KMS-11 (cell line): ENCODE measurements around the gene TTC4.

Source experiments
- H2AFZ ChIP-seq: fragments of 200-600 bp; sonication (generic); 2 replicates; pipeline ENCODE4 v1.6.1; 2016; ENCODE audit warnings: antibody characterized with exemption, mixed run types, low read depth
- H3K27ac ChIP-seq: fragments of 200-600 bp; sonication (generic); 2 replicates; pipeline ENCODE4 v1.6.1; 2016; ENCODE audit warnings: mild to moderate bottlenecking, mixed run types
- H3K27me3 ChIP-seq: fragments of 200-600 bp; sonication (generic); 2 replicates; pipeline ENCODE4 v1.6.1; 2017; ENCODE audit warnings: mild to moderate bottlenecking, low read depth, mixed run types, moderate library complexity; ENCODE audit not compliant: insufficient read depth
- H3K36me3 ChIP-seq: fragments of 200-600 bp; sonication (generic); 2 replicates; pipeline ENCODE4 v1.6.1; 2017; ENCODE audit warnings: mild to moderate bottlenecking, mixed run types; ENCODE audit not compliant: insufficient read depth
- H3K4me1 ChIP-seq: fragments of 200-600 bp; sonication (generic); 2 replicates; pipeline ENCODE4 v1.6.1; 2016; ENCODE audit warnings: mild to moderate bottlenecking, low read depth, mixed run types; ENCODE audit not compliant: poor library complexity, severe bottlenecking
- H3K4me2 ChIP-seq: fragments of 200-600 bp; sonication (generic); 2 replicates; pipeline ENCODE4 v1.7.0; 2016; ENCODE audit warnings: mild to moderate bottlenecking, mixed run types
- H3K4me3 ChIP-seq: fragments of 200-600 bp; sonication (generic); IDR thresholded peaks from 2 replicates; pipeline ENCODE4 v1.6.1; 2017; ENCODE audit warnings: low read depth, low read length, mixed read lengths; ENCODE audit not compliant: insufficient read depth
- H3K79me2 ChIP-seq: fragments of 200-600 bp; sonication (generic); 2 replicates; pipeline ENCODE4 v1.6.1; 2016; ENCODE audit warnings: low read depth, mixed run types; ENCODE audit not compliant: insufficient read depth
- H3K9ac ChIP-seq: fragments of 200-600 bp; sonication (generic); 2 replicates; pipeline ENCODE4 v1.6.1; 2016; ENCODE audit warnings: mild to moderate bottlenecking, mixed run types
- H4K20me1 ChIP-seq: fragments of 200-600 bp; sonication (generic); 2 replicates; pipeline ENCODE4 v1.6.1; 2016; ENCODE audit warnings: mild to moderate bottlenecking, mixed run types; ENCODE audit not compliant: insufficient read depth
- TF ChIP-seq, protein P1 (sequence below): fragments of 200-600 bp; sonication (generic); conservative IDR thresholded peaks from 2 replicates; pipeline ENCODE4 v1.6.1; 2017; ENCODE audit warnings: low read depth, mild to moderate bottlenecking, antibody characterized with exemption, low read length, moderate library complexity, mixed read lengths

The TTC4 gene

DNA sequence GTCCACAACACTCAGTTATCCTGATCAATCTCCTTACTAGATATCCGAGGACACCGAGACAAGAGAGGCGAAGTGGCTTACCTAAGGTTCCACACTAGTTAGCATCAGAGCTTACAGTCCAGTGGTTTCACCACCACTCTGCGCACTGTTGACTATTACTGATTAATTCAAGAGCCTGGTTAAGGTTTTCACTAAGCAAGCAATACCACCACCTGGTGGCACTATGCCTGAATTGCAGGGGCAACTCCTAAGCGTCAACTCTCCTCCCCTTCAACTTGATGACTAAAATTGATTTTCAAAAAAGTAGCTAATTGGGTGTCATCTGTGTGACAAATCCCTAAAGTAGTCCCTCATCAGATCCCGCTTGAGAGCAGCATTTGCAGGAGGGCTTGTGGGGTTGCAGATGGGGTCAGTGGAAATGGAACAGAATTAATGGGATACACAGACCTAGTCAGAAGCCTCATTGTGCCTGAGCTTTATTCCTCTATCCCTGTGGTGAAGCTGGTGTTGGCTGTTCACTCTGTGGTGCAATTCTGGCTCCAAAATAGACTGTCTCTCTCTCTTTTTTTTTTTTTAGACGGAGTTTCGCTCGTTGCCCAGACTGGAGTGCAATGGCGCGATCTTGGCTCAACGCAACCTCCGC lies 76.3 kb downstream of the TTC4 start:
- Histone ChIP-seq H3K4me3 (no peak overlapping the region), H3K4me1 (no peaks in the 10 kb centered on the region), H3K27me3 (no peaks in the 10 kb centered on the region), H3K9ac (no peak overlapping the region), H3K36me3 (no peaks in the 10 kb centered on the region), H2AFZ (no peak overlapping the region), H3K79me2 (no peaks in the 10 kb centered on the region), H3K4me2 (no peak overlapping the region), H4K20me1 (no peaks in the 10 kb centered on the region), H3K27ac (no peak overlapping the region)
- TF ChIP-seq, protein P1, sequence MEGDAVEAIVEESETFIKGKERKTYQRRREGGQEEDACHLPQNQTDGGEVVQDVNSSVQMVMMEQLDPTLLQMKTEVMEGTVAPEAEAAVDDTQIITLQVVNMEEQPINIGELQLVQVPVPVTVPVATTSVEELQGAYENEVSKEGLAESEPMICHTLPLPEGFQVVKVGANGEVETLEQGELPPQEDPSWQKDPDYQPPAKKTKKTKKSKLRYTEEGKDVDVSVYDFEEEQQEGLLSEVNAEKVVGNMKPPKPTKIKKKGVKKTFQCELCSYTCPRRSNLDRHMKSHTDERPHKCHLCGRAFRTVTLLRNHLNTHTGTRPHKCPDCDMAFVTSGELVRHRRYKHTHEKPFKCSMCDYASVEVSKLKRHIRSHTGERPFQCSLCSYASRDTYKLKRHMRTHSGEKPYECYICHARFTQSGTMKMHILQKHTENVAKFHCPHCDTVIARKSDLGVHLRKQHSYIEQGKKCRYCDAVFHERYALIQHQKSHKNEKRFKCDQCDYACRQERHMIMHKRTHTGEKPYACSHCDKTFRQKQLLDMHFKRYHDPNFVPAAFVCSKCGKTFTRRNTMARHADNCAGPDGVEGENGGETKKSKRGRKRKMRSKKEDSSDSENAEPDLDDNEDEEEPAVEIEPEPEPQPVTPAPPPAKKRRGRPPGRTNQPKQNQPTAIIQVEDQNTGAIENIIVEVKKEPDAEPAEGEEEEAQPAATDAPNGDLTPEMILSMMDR = peak; percentile 50
